ENCODE results near the gene FBLIM1.

GRCh38 chr1:15709226-15709625 lies 49.4 kb upstream of the FBLIM1 start:
- TF ChIP-seq CTCF (IDR thresholded peaks at IDR 0.05) (no peak), POLR2A (IDR thresholded peaks at IDR 0.05) (no peak)

Measured in thyroid gland (tissue), 4 donors.